GM12878 (cell line): ENCODE data around the gene MTFP1. TPM values are rescaled to one million over a fixed set of nuclear protein-coding genes. Genes with fewer than 3 reads are reported as not detected.

Experiments
- ATAC-seq: fragments of 200-7000 bp; cut with Tn5 transposase; 3 replicates; pipeline ENCODE4 v1.9.1; 2020; ENCODE audit warnings: mild to moderate bottlenecking, moderate library complexity
- BruUV-seq: library from RNA; stranded (reverse); fragments of 400-500 nt; replicated peaks from 2 replicates; lab custom pipeline; 2021; lab: Mats Ljungman, UMichigan
- CTCF ChIA-PET: fragments of 300-600 bp; sonication (Branson Sonifier 250); formaldehyde crosslinking; extraction: SDS; loops from one replicate; lab custom pipeline; 2021; ENCODE audit warnings: inconsistent platforms; lab: Yijun Ruan, JAX
- POLR2A ChIA-PET: fragments of 350-600 bp; formaldehyde crosslinking; extraction: SDS; loops from one replicate; lab custom pipeline; 2021; ENCODE audit warnings: inconsistent platforms; lab: Charles Lee
- RAD21 ChIA-PET: fragments of 300-600 bp; sonication (Branson Sonifier 250); formaldehyde crosslinking; loops from one replicate; lab custom pipeline; 2023; ENCODE audit warnings: antibody characterized with exemption; ENCODE audit not compliant: unreplicated experiment; lab: Charles Lee
- SMC1A ChIA-PET: fragments of 300-600 bp; sonication (Branson Sonifier 250); formaldehyde crosslinking; loops from one replicate; lab custom pipeline; 2023; ENCODE audit not compliant: unreplicated experiment, uncharacterized antibody; lab: Charles Lee
- DNase-seq: peaks from one replicate; pipeline ENCODE4 v3.0.0-alpha.2; 2011; ENCODE audit warnings: low read depth, low spot score
- FAIRE-seq: peaks from 3 replicates; lab custom pipeline; 2011; peaks lifted over from hg19 to GRCh38; lab: Jason Lieb, UNC
- H2AFZ ChIP-seq: 2 replicates; pipeline ENCODE4 v1.6.0; 2011; ENCODE audit warnings: low read depth, low read length, control low read depth; ENCODE audit not compliant: control insufficient read depth
- H3K27ac ChIP-seq: 2 replicates; pipeline ENCODE4 v1.5.1; 2011; ENCODE audit warnings: control low read depth; ENCODE audit not compliant: control insufficient read depth, insufficient read depth
- H3K27me3 ChIP-seq, 2 experiments: replicated peaks in 1 of 2; 2 replicates each; pipeline versions ENCODE4 v1.6.0 to v1.6.1; 2011; ENCODE audit warnings: low read length in 1 of 2; ENCODE audit not compliant: control insufficient read depth in 2 of 2, insufficient read depth in 2 of 2
- H3K36me3 ChIP-seq, 2 experiments: 2 replicates each; pipeline ENCODE4 v1.5.1; 2011; ENCODE audit warnings: low read length in 1 of 2; ENCODE audit not compliant: control insufficient read depth in 2 of 2, insufficient read depth in 2 of 2
- H3K4me1 ChIP-seq: 2 replicates; pipeline ENCODE4 v1.6.1; 2011; ENCODE audit warnings: mild to moderate bottlenecking, low read length, moderate library complexity, mixed read lengths; ENCODE audit not compliant: control insufficient read depth, insufficient read depth
- H3K4me2 ChIP-seq: 2 replicates; pipeline ENCODE4 v1.6.0; 2011; ENCODE audit warnings: control low read depth; ENCODE audit not compliant: control insufficient read depth, insufficient read depth
- H3K4me3 ChIP-seq: fragments of 200-600 bp; sonication (generic); 2 replicates; pipeline ENCODE4 v1.5.1; 2016
- H3K79me2 ChIP-seq: 2 replicates; pipeline ENCODE4 v1.6.0; 2011; ENCODE audit warnings: low read length; ENCODE audit not compliant: control insufficient read depth, insufficient read depth
- H3K9ac ChIP-seq: 2 replicates; pipeline ENCODE4 v1.8.0; 2011; ENCODE audit warnings: low read length, control low read depth, mixed read lengths; ENCODE audit not compliant: control insufficient read depth, insufficient read depth
- H3K9me3 ChIP-seq: replicated peaks from 3 replicates; pipeline ENCODE4 v1.5.1; 2011; ENCODE audit warnings: mild to moderate bottlenecking, low read length; ENCODE audit not compliant: control insufficient read depth, insufficient read depth
- H4K20me1 ChIP-seq: 2 replicates; pipeline ENCODE4 v1.6.0; 2011; ENCODE audit not compliant: control insufficient read depth, insufficient read depth
- CHD4 ChIP-seq: fragments of 200-600 bp; sonication (generic); IDR thresholded peaks from 2 replicates; pipeline ENCODE4 v1.6.1; 2016; ENCODE audit warnings: mild to moderate bottlenecking
- E4F1 ChIP-seq: fragments of 450-650 bp; IDR thresholded peaks from 2 replicates; pipeline ENCODE4 v1.6.1; 2018; ENCODE audit warnings: borderline replicate concordance, mild to moderate bottlenecking; ENCODE audit not compliant: partially characterized antibody
- IKZF2 ChIP-seq, 2 experiments: fragments of 450-650 bp; IDR thresholded peaks; 2 replicates each; pipeline ENCODE4 v1.6.1; 2017; ENCODE audit warnings: mild to moderate bottlenecking in 2 of 2, moderate library complexity in 2 of 2
- NFYA ChIP-seq: IDR thresholded peaks from 2 replicates; pipeline ENCODE4 v1.6.1; 2011; ENCODE audit warnings: low read depth, mild to moderate bottlenecking, low read length, improper control_type of control experiment, borderline replicate concordance
- PKNOX1 ChIP-seq: fragments of 450-650 bp; IDR thresholded peaks from 2 replicates; pipeline ENCODE4 v1.6.1; 2016; ENCODE audit warnings: mild to moderate bottlenecking
- RELA ChIP-seq: fragments of 450-650 bp; IDR thresholded peaks from 2 replicates; pipeline ENCODE4 v1.8.0; 2014; ENCODE audit warnings: borderline replicate concordance; ENCODE audit not compliant: partially characterized antibody
- RUNX3 ChIP-seq: IDR thresholded peaks from 2 replicates; pipeline ENCODE4 v1.6.1; 2012; ENCODE audit warnings: low read length, inconsistent platforms
- SPI1 ChIP-seq: IDR thresholded peaks from 2 replicates; pipeline ENCODE4 v1.6.1; 2011; ENCODE audit warnings: low read depth, mild to moderate bottlenecking, low read length, moderate library complexity, borderline replicate concordance; ENCODE audit not compliant: insufficient read depth
- TAF1 ChIP-seq: IDR thresholded peaks from 2 replicates; pipeline ENCODE4 v1.6.1; 2011; ENCODE audit warnings: mild to moderate bottlenecking, low read depth, low read length, borderline replicate concordance
- USF1 ChIP-seq: IDR thresholded peaks from 2 replicates; pipeline ENCODE4 v1.6.1; 2011; ENCODE audit warnings: borderline replicate concordance, low read depth, mild to moderate bottlenecking, moderate library complexity, mixed read lengths, low read length; ENCODE audit not compliant: insufficient read depth; ENCODE audit errors: extremely low read length
- WGBS: methylation state at CpG from one replicate; pipeline ENCODE4 v1.1.6; 2016; ENCODE audit warnings: low lambda C conversion rate; ENCODE audit not compliant: insufficient replicate concordance, insufficient coverage; ENCODE audit errors: missing lambda C conversion rate; 5-methylcytosine and 5-hydroxymethylcytosine counted together
- in situ Hi-C: fragments of 300-500 bp; cut with MboI; formaldehyde crosslinking; loops from 9 replicates; pipeline ENCODE4 v1.14.3; 2018; ENCODE audit warnings: mixed read lengths
- intact Hi-C: fragments of 100-400 bp; cut with micrococcal nuclease; formaldehyde crosslinking; loops from one replicate; pipeline ENCODE4 v1.14.2; 2022; ENCODE audit not compliant: unreplicated experiment
- polyA plus RNA-seq, 11 experiments: library from polyadenylated mRNA; depleted of rRNA in 4 of 11; unstranded in 6 of 11; stranded (reverse) in 5 of 11; fragments of >200 nt; fragmentation: Nextera tagmentation in 4 of 11; fragmentation: Illumina TruSeq in 1 of 11; extraction: Ambion mirVana in 4 of 11; extraction: Trizol in 1 of 11; gene quantifications; 1 replicate in 1 of 11; 2 replicates in 10 of 11; pipeline versions ENCODE4 v1.2.1 to v1.2.3, GENCODE V29; 2011 to 2016; ENCODE audit warnings: inconsistent platforms in 2 of 11, missing spikeins in 2 of 11, low read depth in 1 of 11
- total RNA-seq, 4 experiments: library from RNA; depleted of rRNA in 3 of 4; stranded (reverse); fragments of >200 nt in 3 of 4; fragmentation: Illumina TruSeq in 1 of 4; extraction: Trizol in 1 of 4; gene quantifications; 2 replicates each; pipeline versions ENCODE4 v1.2.1 to v1.2.3, GENCODE V29; 2013 to 2021

Gene MTFP1
- total and polyA plus RNA-seq, 10 of the 15 experiments (the other 5 are each of a cell fraction or from before 2014, with no cell fraction given), result 20.5 to 133 (median 59.8) TPM

- ATAC-seq (no peak), FAIRE-seq (no peak), DNase-seq (no peak)
- WGBS, result 88% methylated on average over 8 of the region's 8 CpGs
- in situ Hi-C loops, result no loop called here
- RAD21 ChIA-PET, result interaction anchor here (1.1 to 7.3 kb wide), 3 partner anchors 19 to 133 kb away, joined by 3 to 137 read pairs (median 64); partner anchors contain the start of genes CASTOR1, RNF215 and SEC14L2
- Histone ChIP-seq H3K9ac (peak overlapping the region; percentile 87), H3K4me2 (peak overlapping the region; percentile 83), H3K27me3 (no peaks in the 10 kb centered on the region), H3K9me3 (no peaks in the 10 kb centered on the region), H3K27ac (peak overlapping the region; percentile 91), H3K4me3 (peak overlapping the region; percentile 86), H4K20me1 (no peaks in the 10 kb centered on the region), H2AFZ (no peak overlapping the region), H3K36me3 (peaks cover 0 to 17% of the 10 kb centered on the region in 2 experiments; a peak in 1 of 4 replicates), H3K4me1 (peaks cover 22% of the 10 kb centered on the region), H3K79me2 (peaks cover 43% of the 10 kb centered on the region)
- intact Hi-C loops, result no loop called here
- POLR2A ChIA-PET, result interaction anchor here (0.7 to 6.4 kb wide), 7 partner anchors 11 to 114 kb away, joined by 4 to 60 read pairs (median 13); partner anchors contain the start of genes SEC14L2 and TBC1D10A
- no peak for TF ChIP-seq NFYA
- no peak for TF ChIP-seq CHD4
- no peak for TF ChIP-seq TAF1
- TF ChIP-seq IKZF2 (IDR thresholded peaks at IDR 0.05), result no peak
- 0 out of 2 replicates have a peak, but pooled peaks have one; percentile 20 for TF ChIP-seq PKNOX1
- TF ChIP-seq USF1, result no peak
- TF ChIP-seq E4F1, result no peak
- no peak for TF ChIP-seq SPI1
- no peak for TF ChIP-seq RELA
- 0 out of 2 replicates have a peak, but pooled peaks have one; percentile 5 for TF ChIP-seq RUNX3
- SMC1A ChIA-PET, result interaction anchor here (0.5 to 6.0 kb wide), 15 partner anchors 9 to 169 kb away, joined by 3 to 69 read pairs (median 4); partner anchors contain the start of genes RNF215 and SEC14L2
- BruUV-seq, result no TSS peak
- CTCF ChIA-PET, result interaction anchor here (0.7 to 7.5 kb wide), 11 partner anchors 9 to 185 kb away, joined by 3 to 172 read pairs (median 7); partner anchors contain the start of genes CASTOR1, SEC14L2 and TCN2
These were observed 3.7 kb upstream of the MTFP1 start for GRCh38 chr22:30421695-30422480.
